HUES64 (cell line): ENCODE results near the gene KLHL29.

Experiments
- H3K27ac ChIP-seq: 2 replicates; pipeline ENCODE4 v1.7.0; 2013; ENCODE audit warnings: low read depth, low read length, inconsistent platforms
- H3K27me3 ChIP-seq: 2 replicates; pipeline ENCODE4 v1.6.1; 2013; ENCODE audit warnings: mild to moderate bottlenecking, low read length; ENCODE audit not compliant: insufficient read depth
- H3K36me3 ChIP-seq: 2 replicates; pipeline ENCODE4 v1.6.1; 2013; ENCODE audit warnings: mild to moderate bottlenecking, low read length; ENCODE audit not compliant: insufficient read depth
- H3K4me1 ChIP-seq: 2 replicates; pipeline ENCODE4 v1.6.1; 2013; ENCODE audit warnings: mild to moderate bottlenecking, low read length, moderate library complexity; ENCODE audit not compliant: insufficient read depth
- H3K4me3 ChIP-seq: 2 replicates; pipeline ENCODE4 v1.5.1; 2013; ENCODE audit warnings: mild to moderate bottlenecking, low read length, moderate library complexity
- H3K9ac ChIP-seq: 2 replicates; pipeline ENCODE4 v1.6.1; 2013; ENCODE audit warnings: mild to moderate bottlenecking, low read depth, low read length
- H3K9me3 ChIP-seq: 2 replicates; pipeline ENCODE4 v1.6.1; 2013; ENCODE audit warnings: low read depth, low read length; ENCODE audit not compliant: insufficient read depth
- WGBS: fragments of 150-250, 120-280 bp; methylation state at CpG from one replicate; pipeline ENCODE4 v1.1.7; 2013; ENCODE audit warnings: missing lambda C conversion rate; 5-methylcytosine and 5-hydroxymethylcytosine counted together

KLHL29 gene

DNA sequence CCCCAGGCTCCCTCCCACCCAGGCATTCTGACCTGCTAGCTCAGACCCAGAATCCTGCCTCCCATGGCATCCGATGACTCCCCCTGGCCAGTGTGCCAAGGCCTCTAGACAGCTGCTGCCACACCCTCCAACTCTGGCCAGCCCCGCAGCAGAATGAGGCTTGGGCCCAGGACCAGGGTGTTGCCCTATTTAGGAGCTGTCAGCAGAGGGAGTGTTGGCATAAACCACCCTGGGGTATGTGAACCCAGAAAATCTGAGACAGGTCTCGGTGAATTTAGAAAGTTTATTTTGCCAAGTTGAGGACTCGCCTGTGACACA is 134.3 kb downstream of the KLHL29 start:
- Histone ChIP-seq H3K9ac (no peak overlapping the region), H3K4me1 (peaks cover 4% of the 10 kb centered on the region; the same call in 1 of the 2 replicates), H3K27me3 (no peaks in the 10 kb centered on the region), H3K36me3 (no peaks in the 10 kb centered on the region), H3K27ac (no peak overlapping the region), H3K4me3 (no peak overlapping the region), H3K9me3 (no peaks in the 10 kb centered on the region)
- WGBS = 94% methylated on average over 4 of the region's 4 CpGs

DNA sequence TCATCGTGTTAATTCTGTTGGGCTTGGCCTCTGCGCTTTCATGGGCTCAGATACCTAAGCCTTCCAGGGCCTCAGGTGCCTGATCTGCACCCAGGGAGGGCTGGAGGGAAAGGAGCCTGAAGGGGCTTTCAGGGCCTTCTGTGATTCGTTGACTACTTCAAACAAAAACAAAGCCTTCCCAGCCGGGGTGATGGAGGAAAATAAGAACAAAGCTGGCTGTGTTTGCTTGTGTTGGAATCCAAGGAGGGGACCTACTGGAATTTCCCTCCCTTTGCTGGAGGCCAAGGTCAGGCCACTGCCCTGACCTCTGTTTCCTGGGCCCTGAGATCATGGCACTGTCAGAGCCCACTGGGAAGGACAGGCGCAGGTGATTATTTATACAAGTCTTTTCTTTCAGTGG is 135.3 kb downstream of the KLHL29 start:
- Histone ChIP-seq H3K36me3 (no peaks in the 10 kb centered on the region), H3K27ac (no peak overlapping the region), H3K27me3 (no peaks in the 10 kb centered on the region), H3K9ac (no peak overlapping the region), H3K4me3 (no peak overlapping the region), H3K9me3 (no peaks in the 10 kb centered on the region), H3K4me1 (peaks cover 10% of the 10 kb centered on the region; the same call in 1 of the 2 replicates)
- WGBS = 50% methylated on average over 4 of the region's 5 CpGs

DNA sequence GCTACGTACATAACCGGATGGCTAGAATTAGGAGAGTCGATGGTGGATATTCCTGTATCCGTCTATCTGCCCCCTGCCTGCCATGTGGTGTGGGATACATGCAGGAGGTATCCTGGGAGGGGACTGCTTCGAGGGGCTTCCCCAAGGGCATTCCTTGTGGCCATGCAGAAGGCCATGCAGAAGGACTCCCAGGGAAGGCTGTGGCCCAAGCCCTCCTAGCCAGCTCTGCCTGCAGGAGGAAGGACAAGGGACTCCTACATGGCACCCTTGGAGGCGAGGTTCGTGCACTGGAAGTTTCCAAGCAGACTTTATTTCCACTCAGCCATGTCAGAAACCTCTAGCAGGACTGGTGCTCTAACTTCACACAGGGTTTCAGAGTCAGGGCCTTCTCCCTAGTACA is 136.1 kb downstream of the KLHL29 start:
- H3K9me3 ChIP-seq = no peaks in the 10 kb centered on the region
- no peak overlapping the region for H3K27ac ChIP-seq

DNA sequence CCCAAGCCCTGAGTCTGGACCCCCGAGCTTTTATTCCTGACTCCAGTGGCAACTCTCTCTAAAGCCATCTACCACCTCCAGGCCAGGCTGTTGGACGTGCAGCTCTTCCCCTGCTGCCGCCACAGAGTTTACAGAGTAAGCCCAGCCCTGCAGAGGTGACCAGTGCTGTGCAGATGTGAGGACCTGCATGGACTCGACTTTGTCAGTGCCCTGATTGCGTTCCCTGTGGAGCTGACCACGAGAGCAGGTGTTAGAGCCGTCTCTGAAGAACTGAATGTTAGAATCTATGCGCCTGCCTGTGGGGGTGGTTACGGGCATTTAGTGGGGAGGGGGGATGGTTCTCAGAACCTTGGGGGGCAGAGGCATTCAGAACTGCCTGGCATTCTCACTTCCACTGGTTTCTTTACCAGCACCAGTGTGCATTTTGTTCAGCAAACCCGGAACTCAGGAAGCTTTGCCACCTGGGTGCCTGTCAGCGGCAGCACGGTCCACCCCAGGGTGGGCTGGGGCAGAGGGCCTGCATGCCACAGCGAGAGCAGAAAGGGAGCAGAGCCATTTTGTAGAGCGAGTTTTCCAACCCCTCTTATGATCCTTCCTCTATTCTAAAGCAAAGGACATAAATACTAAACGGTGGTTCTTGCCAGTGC is 137.9 kb downstream of the KLHL29 start:
- no peak overlapping the region for H3K9ac ChIP-seq
- no peak overlapping the region for H3K4me3 ChIP-seq
- no peaks in the 10 kb centered on the region for H3K27me3 ChIP-seq
- no peaks in the 10 kb centered on the region for H3K9me3 ChIP-seq
- no peaks in the 10 kb centered on the region for H3K36me3 ChIP-seq
- WGBS = 90% methylated on average over 15 of the region's 15 CpGs
- no peak overlapping the region for H3K27ac ChIP-seq
- peaks cover 10% of the 10 kb centered on the region; the same call in 1 of the 2 replicates for H3K4me1 ChIP-seq

More for the DNA sequence above, 136.1 kb downstream of the KLHL29 start:
- no peaks in the 10 kb centered on the region for H3K36me3 ChIP-seq
- WGBS = 93% methylated on average over 7 of the region's 7 CpGs
- no peaks in the 10 kb centered on the region for H3K27me3 ChIP-seq
- H3K4me1 ChIP-seq = peaks cover 10% of the 10 kb centered on the region; the same call in 1 of the 2 replicates
- H3K9ac ChIP-seq = no peak overlapping the region
- H3K4me3 ChIP-seq = no peak overlapping the region

DNA sequence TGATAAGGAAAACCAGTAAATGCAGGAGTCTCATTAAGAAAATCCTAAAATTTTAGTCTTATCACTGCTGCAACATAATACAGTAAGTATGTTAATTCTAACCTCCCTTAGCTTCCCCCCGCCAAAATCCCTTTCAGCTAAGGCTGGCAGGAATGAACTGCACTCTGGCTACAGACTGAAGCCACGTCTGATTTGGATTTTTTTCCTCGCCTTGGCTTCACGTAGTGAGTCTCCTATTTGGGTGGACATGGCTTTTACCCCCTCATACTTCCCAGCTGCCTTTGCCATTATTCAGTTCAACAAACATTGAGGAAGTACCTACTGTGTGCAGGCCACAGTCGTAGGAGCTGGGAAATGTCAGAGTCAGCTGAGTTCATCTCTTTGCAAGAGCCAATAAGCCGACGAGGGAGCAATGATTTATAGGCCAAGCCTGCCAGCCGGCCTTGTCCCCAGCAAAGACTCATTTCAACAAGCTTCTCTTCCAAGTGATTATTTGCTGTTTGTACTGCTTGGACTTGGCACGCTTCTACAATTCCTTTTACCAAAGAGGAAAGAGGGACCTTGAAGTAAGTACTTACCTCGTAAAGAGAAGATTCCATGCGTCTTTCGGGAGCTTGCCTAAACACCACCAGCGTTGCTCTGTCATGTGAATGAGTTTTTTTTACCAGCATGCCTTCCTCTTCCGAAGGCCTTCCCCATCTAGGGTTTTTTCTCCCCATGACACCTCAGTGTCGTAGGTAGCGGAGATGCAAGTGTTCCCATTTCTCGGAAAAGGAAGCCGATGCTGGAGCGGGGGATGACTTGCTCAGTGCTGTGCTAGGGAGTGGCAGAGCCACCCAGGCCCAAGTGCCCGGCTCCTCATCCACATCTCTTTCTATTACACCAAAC is 138.6 kb downstream of the KLHL29 start:
- Histone ChIP-seq H3K4me3 (no peak overlapping the region), H3K4me1 (peaks cover 10% of the 10 kb centered on the region; the same call in 1 of the 2 replicates), H3K9me3 (no peaks in the 10 kb centered on the region), H3K27ac (no peak overlapping the region), H3K9ac (no peak overlapping the region), H3K36me3 (no peaks in the 10 kb centered on the region), H3K27me3 (no peaks in the 10 kb centered on the region)
- 86% methylated on average over 20 of the region's 20 CpGs for WGBS

DNA sequence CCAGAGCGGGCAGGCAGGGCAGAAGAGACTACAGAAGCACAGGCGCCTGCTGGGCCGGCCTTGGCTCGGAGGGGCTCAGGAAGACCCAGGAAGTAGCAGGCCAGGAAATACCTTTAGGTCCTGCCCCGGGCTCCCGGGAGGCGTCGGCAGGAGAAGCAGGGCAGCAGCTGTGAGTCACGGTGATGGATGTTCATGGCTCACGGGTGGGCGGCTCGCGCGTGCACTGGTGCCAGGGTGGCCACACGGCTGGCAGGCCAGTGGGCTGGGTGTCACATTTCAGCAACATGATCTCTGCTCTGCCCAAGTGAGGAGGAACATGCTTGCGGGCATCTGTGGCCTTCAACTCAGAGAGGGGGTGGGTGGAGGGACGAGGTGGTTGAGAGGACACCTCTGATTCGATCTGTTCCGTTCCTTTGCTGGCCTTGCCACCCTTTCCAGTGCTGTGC is 139.3 kb downstream of the KLHL29 start:
- Histone ChIP-seq H3K27ac (no peak overlapping the region), H3K4me1 (peaks cover 10% of the 10 kb centered on the region; the same call in 1 of the 2 replicates), H3K9me3 (no peaks in the 10 kb centered on the region), H3K4me3 (no peak overlapping the region), H3K36me3 (no peaks in the 10 kb centered on the region), H3K9ac (no peak overlapping the region), H3K27me3 (no peaks in the 10 kb centered on the region)
- 92% methylated on average over 19 of the region's 19 CpGs for WGBS

DNA sequence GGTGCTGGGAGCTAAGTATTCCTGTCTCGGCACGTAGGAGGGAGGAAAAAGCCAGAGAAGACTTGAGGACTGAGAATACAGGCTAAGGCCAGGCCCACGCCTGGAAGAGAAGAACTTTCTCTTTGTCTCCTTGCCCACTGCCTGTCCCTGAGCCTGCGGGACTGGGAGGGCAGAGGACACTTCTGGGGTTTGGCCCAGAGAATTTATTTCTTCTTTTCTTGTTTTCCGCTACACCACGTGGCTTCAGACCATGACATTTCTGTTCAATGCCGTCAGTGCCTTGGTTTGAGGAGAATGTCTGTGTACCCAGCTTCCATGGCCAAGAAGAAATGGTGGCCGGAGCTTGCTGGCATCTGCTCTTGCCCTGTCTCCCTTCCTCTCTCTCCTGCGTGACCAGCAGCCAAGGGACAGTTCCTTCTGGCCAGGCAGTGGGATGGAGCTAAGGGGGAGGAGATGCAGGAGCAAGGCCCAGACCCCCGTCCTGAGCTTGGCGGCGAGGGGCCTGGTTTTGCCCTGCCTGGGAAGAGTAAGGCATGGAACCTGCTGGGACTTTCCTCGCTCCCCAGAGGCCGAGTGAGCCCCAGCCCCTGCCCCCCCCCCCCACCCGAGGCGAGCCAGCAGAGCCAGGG is 140.3 kb downstream of the KLHL29 start:
- H3K36me3 ChIP-seq = no peaks in the 10 kb centered on the region
- 90% methylated on average over 16 of the region's 16 CpGs for WGBS
- 0 out of 2 replicates have a peak, but pooled peaks cover 7% of the 10 kb centered on the region for H3K4me1 ChIP-seq
- no peaks in the 10 kb centered on the region for H3K9me3 ChIP-seq
- no peak overlapping the region for H3K27ac ChIP-seq
- H3K4me3 ChIP-seq = no peak overlapping the region
- no peaks in the 10 kb centered on the region for H3K27me3 ChIP-seq
- no peak overlapping the region for H3K9ac ChIP-seq

DNA sequence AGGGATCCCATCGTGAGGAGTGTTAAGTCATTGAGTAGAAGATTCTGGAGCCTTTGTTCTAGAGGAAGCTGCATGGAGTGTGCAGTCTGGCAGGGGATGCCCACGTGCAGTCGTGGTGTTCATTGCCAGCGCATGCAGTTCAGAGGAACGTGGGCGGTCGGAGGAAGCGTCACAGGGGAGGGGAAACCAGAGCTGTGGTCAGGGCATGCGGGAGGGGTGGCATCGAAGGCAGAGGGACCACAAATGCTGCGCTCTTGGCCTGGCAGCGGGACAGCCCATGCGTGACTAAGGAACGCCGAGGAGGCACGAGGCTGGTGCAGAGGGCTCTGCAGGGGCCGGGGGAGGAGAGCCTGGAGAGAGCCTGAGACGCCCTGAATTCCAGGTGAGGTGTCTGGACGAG is 141.1 kb downstream of the KLHL29 start:
- H3K27ac ChIP-seq = no peak overlapping the region
- no peak overlapping the region for H3K4me3 ChIP-seq
- 92% methylated on average over 19 of the region's 19 CpGs for WGBS
- H3K36me3 ChIP-seq = no peaks in the 10 kb centered on the region
- H3K27me3 ChIP-seq = no peaks in the 10 kb centered on the region
- no peaks in the 10 kb centered on the region for H3K9me3 ChIP-seq
- H3K4me1 ChIP-seq = 0 out of 2 replicates have a peak, but pooled peaks cover 7% of the 10 kb centered on the region
- H3K9ac ChIP-seq = no peak overlapping the region

DNA sequence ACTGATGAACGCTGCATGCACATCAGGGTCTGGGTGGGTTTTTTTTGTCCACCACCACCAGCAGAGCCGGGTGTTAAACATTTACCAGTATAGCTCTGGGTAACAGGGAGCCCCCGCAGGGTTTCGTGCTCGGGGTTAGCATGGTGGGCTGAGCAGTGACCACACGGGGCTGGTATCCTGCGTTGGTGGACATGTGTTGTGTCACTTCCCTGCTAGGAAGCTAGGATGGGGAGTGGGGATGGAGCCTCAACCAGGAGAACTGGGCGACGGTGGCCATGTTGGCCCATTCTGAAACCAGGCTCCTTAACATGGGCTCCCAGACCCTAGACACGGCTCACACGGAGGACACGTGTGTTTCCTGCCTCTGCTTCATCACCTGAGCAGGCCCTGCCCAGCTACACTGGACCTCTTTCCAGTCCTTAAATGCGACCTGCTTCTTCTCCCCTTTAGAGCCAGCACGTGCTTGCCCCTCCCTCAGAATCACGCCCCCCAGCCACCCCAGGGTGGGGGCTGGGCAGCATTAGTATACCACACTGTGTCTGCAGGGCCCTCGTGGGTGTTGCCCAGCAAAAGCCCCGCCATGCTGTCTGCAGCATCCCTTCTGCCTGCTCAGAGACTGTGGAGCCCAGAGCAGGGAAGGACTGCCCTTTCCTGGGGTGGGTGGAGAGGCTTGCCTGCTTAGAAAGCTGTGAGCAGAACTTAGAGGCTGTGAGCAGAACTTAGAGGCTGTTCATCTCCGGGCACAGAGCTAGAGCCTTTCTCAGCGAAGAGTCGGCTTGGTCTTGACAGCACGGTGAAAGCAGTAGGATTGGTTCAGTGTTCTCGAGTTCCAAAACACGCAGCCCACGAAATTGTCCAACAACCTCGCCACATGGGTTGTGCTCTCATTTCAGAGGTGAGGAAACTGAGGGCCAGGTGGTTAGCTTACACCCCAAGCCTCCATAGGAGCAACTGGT is 142.1 kb downstream of the KLHL29 start:
- no peak overlapping the region for H3K4me3 ChIP-seq
- H3K27ac ChIP-seq = no peak overlapping the region
- H3K9me3 ChIP-seq = no peaks in the 10 kb centered on the region
- H3K4me1 ChIP-seq = 0 out of 2 replicates have a peak, but pooled peaks cover 7% of the 10 kb centered on the region
- WGBS = 91% methylated on average over 25 of the region's 25 CpGs
- H3K27me3 ChIP-seq = no peaks in the 10 kb centered on the region
- no peaks in the 10 kb centered on the region for H3K36me3 ChIP-seq
- no peak overlapping the region for H3K9ac ChIP-seq

DNA sequence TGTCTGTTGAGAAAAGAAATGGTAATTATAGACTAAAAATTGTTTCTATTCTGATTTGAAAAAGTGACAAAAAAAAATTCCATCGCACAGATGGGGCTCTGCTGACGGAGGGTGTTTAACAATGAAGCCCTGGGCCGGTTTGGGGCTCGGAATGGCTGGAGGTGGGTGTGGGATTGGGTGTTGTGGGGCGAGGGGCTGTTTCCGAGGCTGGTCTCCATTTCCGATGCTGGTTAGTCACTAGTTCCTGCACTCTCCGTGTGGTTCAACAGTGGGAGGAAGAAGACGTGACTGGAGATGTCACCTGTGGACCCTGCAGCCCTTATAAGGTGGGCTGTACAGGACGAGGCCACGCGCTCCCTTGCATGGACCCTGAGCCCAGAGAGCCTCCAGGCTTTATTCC is 143.2 kb downstream of the KLHL29 start:
- Histone ChIP-seq H3K27me3 (no peaks in the 10 kb centered on the region), H3K9me3 (no peaks in the 10 kb centered on the region), H3K9ac (no peak overlapping the region), H3K4me3 (no peak overlapping the region), H3K4me1 (peaks cover 15% of the 10 kb centered on the region), H3K27ac (no peak overlapping the region), H3K36me3 (no peaks in the 10 kb centered on the region)
- 94% methylated on average over 12 of the region's 12 CpGs for WGBS
